Calu3 (cell line): Measurements from ENCODE around the gene TTLL8. TPM values are rescaled to one million over a fixed set of nuclear protein-coding genes. Genes with fewer than 3 reads are reported as not detected.
A peak's percentile ranks its signal among the peaks of the same experiment; 100 is the strongest.

Experiments
- BruUV-seq: library from RNA; stranded (reverse); fragments of 400-500 nt; replicated peaks from 2 replicates; lab custom pipeline; 2021; lab: Mats Ljungman, UMichigan
- CTCF ChIA-PET: fragments of 300-600 bp; sonication (Branson Sonifier 250); formaldehyde crosslinking; loops from one replicate; lab custom pipeline; 2022; ENCODE audit warnings: antibody characterized with exemption; lab: Charles Lee
- DNase-seq: peaks from one replicate; pipeline ENCODE4 v3.0.0; 2022
- H3K27ac Mint-ChIP-seq: one replicate; pipeline ENCODE4 v1.8.0; 2022; ENCODE audit warnings: mixed read lengths; ENCODE audit not compliant: unreplicated experiment
- H3K27me3 Mint-ChIP-seq: one replicate; pipeline ENCODE4 v1.8.0; 2022; ENCODE audit warnings: mixed read lengths; ENCODE audit not compliant: unreplicated experiment
- H3K36me3 Mint-ChIP-seq: one replicate; pipeline ENCODE4 v1.8.0; 2022; ENCODE audit warnings: mild to moderate bottlenecking, moderate library complexity, mixed read lengths; ENCODE audit not compliant: insufficient read depth, unreplicated experiment
- H3K4me1 Mint-ChIP-seq: one replicate; pipeline ENCODE4 v1.8.0; 2022; ENCODE audit warnings: mild to moderate bottlenecking, low read depth, mixed read lengths; ENCODE audit not compliant: unreplicated experiment
- H3K4me3 Mint-ChIP-seq: one replicate; pipeline ENCODE4 v1.8.0; 2022; ENCODE audit warnings: mild to moderate bottlenecking, low read depth, moderate library complexity, mixed read lengths; ENCODE audit not compliant: unreplicated experiment
- H3K9me3 Mint-ChIP-seq: one replicate; pipeline ENCODE4 v1.8.0; 2022; ENCODE audit warnings: low read depth, mixed read lengths; ENCODE audit not compliant: unreplicated experiment
- intact Hi-C: fragments of 100-400 bp; cut with micrococcal nuclease; formaldehyde crosslinking; loops from one replicate; pipeline ENCODE4 v1.10.0; 2022; ENCODE audit not compliant: unreplicated experiment
- total RNA-seq: library from RNA; stranded (reverse); gene quantifications from 2 replicates; pipeline ENCODE4 v1.2.3, GENCODE V29; 2022
- TF ChIP-seq, protein P1 (sequence below): fragments of 200-600 bp; IDR thresholded peaks from one replicate; pipeline ENCODE4 v1.8.0; 2022; ENCODE audit warnings: antibody characterized with exemption; ENCODE audit not compliant: unreplicated experiment

The TTLL8 gene
- total RNA-seq, 1 experiment from 2014 or later = not detected

DNA sequence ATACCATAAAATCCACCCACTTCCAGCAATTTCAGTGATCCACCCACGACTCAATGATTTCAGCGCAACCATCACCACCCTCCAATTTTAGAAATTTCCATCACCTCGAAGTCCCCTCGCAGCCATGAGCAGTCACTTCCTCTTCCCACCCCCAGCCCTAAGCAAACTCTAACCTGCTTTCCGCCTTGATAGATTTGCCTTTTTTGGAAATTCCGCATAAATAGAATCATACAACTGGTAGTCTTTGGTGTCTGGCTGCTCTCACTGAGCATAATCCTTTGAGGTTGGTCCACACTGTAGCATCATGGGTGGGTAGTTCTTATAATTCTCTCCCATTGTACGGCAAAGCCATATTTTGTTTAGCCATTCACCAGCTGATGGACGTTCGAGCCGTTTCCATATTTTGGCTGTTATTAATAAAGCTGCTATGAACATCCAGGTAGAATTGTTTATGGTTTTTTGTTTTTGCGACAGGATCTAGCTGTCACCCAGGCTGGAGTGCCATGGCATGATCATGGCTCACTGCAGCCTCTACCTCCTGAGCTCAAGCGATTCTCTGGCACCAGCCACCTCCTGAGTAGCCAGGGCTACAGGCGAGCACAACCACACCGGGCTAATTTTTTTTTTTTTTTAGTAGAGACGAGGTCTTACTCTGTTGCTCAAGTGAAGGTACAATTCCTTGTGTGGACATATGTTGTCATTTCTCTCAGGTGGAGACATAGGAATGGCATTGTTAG is 81.5 kb downstream of the TTLL8 start:
- Mint-ChIP-seq H3K4me1 (peaks cover 11% of the 10 kb centered on the region), H3K36me3 (peaks cover 4% of the 10 kb centered on the region), H3K9me3 (peaks cover 7% of the 10 kb centered on the region), H3K4me3 (no peak overlapping the region), H3K27ac (no peak overlapping the region), H3K27me3 (no peaks in the 10 kb centered on the region)
- BruUV-seq = TSS peak; percentile 18
- intact Hi-C loops = loop anchor here (10.0 kb wide), 1 partner anchor 48 kb away; no protein-coding TSS in a partner anchor
- DNase-seq = no peak
- TF ChIP-seq, protein P1, sequence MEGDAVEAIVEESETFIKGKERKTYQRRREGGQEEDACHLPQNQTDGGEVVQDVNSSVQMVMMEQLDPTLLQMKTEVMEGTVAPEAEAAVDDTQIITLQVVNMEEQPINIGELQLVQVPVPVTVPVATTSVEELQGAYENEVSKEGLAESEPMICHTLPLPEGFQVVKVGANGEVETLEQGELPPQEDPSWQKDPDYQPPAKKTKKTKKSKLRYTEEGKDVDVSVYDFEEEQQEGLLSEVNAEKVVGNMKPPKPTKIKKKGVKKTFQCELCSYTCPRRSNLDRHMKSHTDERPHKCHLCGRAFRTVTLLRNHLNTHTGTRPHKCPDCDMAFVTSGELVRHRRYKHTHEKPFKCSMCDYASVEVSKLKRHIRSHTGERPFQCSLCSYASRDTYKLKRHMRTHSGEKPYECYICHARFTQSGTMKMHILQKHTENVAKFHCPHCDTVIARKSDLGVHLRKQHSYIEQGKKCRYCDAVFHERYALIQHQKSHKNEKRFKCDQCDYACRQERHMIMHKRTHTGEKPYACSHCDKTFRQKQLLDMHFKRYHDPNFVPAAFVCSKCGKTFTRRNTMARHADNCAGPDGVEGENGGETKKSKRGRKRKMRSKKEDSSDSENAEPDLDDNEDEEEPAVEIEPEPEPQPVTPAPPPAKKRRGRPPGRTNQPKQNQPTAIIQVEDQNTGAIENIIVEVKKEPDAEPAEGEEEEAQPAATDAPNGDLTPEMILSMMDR = no peak
- CTCF ChIA-PET = interaction anchor here (0.6 to 0.9 kb wide), 2 partner anchors 8 to 104 kb away, joined by 3 to 5 read pairs; no protein-coding TSS in a partner anchor

DNA sequence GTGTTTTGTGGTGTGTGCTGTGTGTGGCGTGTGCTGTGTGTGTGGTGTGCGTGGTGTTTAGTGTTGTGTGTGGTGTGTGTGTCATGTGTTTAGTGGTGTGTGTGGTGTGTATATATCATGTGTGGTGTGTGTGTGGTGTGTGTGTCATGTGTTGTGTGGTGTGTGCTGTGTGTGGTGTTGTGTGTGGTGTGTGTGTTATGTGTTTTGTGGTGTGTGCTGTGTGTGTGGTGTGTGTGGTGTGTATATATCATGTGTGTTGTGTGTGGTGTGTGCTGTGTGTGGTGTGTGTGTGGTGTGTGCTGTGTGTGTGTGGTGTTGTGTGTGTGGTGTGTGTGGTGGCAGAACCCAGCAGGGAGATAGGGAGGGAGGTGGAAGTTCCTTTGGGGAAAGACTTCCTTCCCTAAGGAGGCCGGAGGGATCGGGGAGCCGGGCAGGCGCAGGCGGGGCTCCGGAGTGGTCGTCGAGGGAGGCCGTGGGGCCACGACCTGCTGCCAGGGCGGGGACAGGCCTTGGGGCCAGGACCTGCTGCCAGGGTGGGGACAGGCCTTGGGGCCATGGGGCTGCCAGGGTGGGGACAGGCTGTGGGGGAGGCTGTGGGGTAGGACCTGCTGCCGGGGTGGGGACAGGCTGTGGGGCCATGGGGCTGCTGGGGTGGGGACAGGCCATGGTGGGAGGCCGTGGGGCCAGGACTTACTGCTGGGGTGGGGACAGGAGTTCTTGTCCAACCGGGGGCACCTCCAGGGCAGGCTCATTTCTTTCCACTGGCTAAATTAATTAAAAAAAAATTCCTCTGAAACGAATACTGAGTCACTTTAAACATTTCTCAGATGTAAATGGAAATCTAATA is 82.3 kb downstream of the TTLL8 start:
- no TSS peak for BruUV-seq
- Mint-ChIP-seq H3K27me3 (no peaks in the 10 kb centered on the region), H3K9me3 (peaks cover 7% of the 10 kb centered on the region), H3K4me3 (peak overlapping the region; percentile 50), H3K4me1 (peaks cover 11% of the 10 kb centered on the region), H3K27ac (peak overlapping the region; percentile 89), H3K36me3 (peaks cover 9% of the 10 kb centered on the region)
- TF ChIP-seq, protein P1 = no peak
- DNase-seq = no peak
- intact Hi-C loops = loop anchor here (10.0 kb wide), 1 partner anchor 49 kb away; no protein-coding TSS in a partner anchor
- CTCF ChIA-PET = no interaction called here

DNA sequence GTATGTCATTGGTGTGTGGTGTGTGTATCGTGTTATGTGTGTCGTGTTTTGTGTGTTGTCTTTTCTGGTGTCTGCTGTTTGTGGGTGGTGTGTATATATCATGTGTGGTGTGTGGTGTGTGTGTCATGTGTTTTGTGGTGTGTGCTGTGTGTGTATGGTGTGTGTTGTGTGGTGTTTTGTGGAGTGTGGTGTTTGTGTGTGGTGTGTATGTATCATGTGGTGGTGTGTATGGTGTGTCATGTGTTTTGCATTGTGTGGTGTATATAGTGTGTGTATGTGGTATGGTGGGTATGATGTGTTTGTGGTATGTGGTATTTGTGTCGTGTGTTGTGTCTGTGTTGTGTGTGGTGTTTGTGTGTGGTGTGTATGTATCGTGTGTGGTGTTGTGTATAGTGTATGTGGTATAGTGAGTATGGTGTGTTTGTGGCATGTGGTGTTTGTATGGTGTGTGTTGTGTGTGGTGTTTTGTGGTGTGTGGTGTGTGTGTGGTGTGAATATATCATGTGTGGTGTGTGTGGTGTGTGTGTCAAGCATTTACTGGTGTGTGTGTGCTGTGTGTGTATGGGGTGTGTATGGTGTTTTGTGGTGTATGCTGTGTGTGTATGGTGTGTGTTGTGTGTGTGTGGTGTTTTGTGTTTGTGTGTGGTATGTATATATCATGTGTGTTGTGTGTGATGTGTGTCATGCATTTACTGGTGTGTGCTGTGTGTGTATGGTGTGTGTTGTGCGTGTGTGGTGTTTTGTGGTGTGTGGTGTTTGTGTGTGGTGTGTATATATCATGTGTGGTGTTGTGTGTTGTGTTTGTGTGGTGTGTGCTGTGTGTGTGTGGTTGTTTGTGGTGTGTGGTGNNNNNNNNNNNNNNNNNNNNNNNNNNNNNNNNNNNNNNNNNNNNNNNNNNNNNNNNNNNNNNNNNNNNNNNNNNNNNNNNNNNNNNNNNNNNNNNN is 84.8 kb downstream of the TTLL8 start:
- intact Hi-C loops = loop anchor here (10.0 kb wide), 1 partner anchor 52 kb away; no protein-coding TSS in a partner anchor
- H3K9me3 Mint-ChIP-seq = no peaks in the 10 kb centered on the region
- no TSS peak for BruUV-seq

More for the DNA sequence above, 84.8 kb downstream of the TTLL8 start:
- no peak for DNase-seq
- CTCF ChIA-PET = no interaction called here
- TF ChIP-seq, protein P1 = no peak
- no peaks in the 10 kb centered on the region for H3K27me3 Mint-ChIP-seq
- no peak overlapping the region for H3K4me3 Mint-ChIP-seq
- H3K36me3 Mint-ChIP-seq = peaks cover 21% of the 10 kb centered on the region
- H3K27ac Mint-ChIP-seq = no peak overlapping the region
- peaks cover 11% of the 10 kb centered on the region for H3K4me1 Mint-ChIP-seq
